Ectodermal cell (in vitro differentiated cells): ENCODE data around the gene PGAP6.
"Not testable (repeated sequence)": the region's sequence is repeated elsewhere in the genome, so short reads cannot be mapped to it uniquely, and the experiment has no call there.

Experiments used
- H3K27ac ChIP-seq: 2 replicates; pipeline ENCODE4 v1.7.0; 2013; ENCODE audit warnings: mild to moderate bottlenecking, low read depth, low read length; ENCODE audit not compliant: insufficient read depth, poor library complexity, severe bottlenecking
- H3K27me3 ChIP-seq: 2 replicates; pipeline ENCODE4 v1.7.0; 2013; ENCODE audit warnings: mild to moderate bottlenecking, low read length; ENCODE audit not compliant: insufficient read depth, control insufficient read depth, poor library complexity, severe bottlenecking
- H3K36me3 ChIP-seq: one replicate; pipeline ENCODE4 v1.7.0; 2013; ENCODE audit warnings: low read length; ENCODE audit not compliant: control insufficient read depth, insufficient read depth
- H3K4me1 ChIP-seq: one replicate; pipeline ENCODE4 v1.7.0; 2013; ENCODE audit warnings: low read length; ENCODE audit not compliant: control insufficient read depth, insufficient read depth
- H3K4me3 ChIP-seq: 2 replicates; pipeline ENCODE4 v1.7.0; 2013; ENCODE audit warnings: low read depth, low read length, control low read depth; ENCODE audit not compliant: insufficient read depth
- H3K9me3 ChIP-seq: 2 replicates; pipeline ENCODE4 v1.7.0; 2013; ENCODE audit warnings: mild to moderate bottlenecking, low read length, moderate library complexity; ENCODE audit not compliant: control insufficient read depth
- WGBS, 2 experiments: methylation state at CpG; one replicate each; pipeline ENCODE4 v1.1.7; 2013; ENCODE audit warnings: missing lambda C conversion rate in 2 of 2; 5-methylcytosine and 5-hydroxymethylcytosine counted together

The PGAP6 gene

DNA sequence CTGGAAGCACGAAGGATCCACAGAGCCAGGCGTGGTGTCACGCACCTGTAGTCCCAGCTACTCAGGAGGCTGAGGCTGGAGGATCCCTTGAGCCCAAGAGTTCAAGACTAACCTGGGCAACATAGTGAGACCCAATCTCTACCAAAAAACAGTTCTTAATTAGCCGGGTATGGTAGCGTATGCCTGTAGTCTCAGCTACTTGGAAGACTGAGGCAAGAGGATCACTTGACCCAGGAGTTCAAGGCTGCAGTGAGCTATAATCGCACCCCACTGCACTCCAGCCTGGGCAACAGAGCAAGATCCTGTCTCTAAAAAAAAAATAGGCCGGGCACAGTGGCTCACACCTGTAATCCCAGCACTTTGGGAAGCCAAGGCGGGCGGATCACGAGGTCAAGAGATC lies 33.3 kb downstream of the PGAP6 start:
- H3K27me3 ChIP-seq, H3K9me3 ChIP-seq, H3K27ac ChIP-seq, H3K4me3 ChIP-seq, H3K36me3 ChIP-seq, H3K4me1 ChIP-seq: not testable (repeated sequence)
- WGBS, 2 experiments, result 95% methylated on average over 8 to 9 of the region's 10 CpGs

DNA sequence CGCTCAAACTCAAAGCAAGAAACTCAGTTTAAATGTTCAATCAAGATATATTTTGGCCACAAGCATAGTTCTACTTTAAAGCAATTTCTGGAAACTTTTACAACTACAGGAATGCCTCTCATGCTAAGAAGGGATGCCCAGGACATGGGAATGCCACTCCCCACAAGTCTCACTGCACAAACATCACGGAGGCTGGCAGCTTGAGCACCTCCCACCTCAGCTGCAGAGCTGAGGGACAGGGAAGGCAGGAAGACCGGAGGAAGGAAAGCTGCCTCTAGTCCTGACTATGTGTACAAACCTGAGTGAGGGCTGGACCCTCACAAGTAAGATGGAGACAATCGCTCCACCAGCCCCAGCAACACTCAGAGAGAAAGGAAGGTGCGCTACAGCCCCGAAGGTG lies 34.6 kb downstream of the PGAP6 start:
- Histone ChIP-seq H3K27ac (no peak overlapping the region), H3K4me1 (no peaks in the 10 kb centered on the region), H3K36me3 (peaks cover 8% of the 10 kb centered on the region), H3K27me3 (no peaks in the 10 kb centered on the region), H3K4me3 (no peak overlapping the region), H3K9me3 (no peaks in the 10 kb centered on the region)
- 91 to 94% methylated on average over 6 of the region's 6 CpGs for WGBS, 2 experiments

DNA sequence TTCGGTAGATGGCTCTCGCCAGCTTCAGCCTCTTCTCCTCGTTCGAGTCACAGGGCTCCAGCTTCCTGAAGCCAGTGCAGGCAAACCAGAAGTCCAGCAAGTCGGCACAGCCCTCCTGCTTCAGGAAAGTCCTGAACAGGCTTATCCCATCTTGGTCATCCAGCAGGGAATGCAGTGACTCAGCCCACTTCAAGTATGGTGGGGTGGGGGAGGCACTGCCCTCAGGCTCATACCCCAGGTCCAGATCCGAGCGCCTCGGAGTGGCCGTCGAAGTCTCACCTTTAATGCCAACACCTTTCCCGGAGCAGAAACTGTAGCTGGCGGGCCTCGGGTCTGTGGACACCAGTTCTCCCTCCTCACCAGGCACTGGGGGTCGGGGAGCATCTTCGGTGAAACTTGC lies 35.2 kb downstream of the PGAP6 start:
- Histone ChIP-seq H3K27ac (no peak overlapping the region), H3K4me1 (no peaks in the 10 kb centered on the region), H3K4me3 (no peak overlapping the region), H3K36me3 (peaks cover 8% of the 10 kb centered on the region), H3K9me3 (no peaks in the 10 kb centered on the region), H3K27me3 (no peaks in the 10 kb centered on the region)
- 95 to 96% methylated on average over 15 of the region's 15 CpGs for WGBS, 2 experiments

DNA sequence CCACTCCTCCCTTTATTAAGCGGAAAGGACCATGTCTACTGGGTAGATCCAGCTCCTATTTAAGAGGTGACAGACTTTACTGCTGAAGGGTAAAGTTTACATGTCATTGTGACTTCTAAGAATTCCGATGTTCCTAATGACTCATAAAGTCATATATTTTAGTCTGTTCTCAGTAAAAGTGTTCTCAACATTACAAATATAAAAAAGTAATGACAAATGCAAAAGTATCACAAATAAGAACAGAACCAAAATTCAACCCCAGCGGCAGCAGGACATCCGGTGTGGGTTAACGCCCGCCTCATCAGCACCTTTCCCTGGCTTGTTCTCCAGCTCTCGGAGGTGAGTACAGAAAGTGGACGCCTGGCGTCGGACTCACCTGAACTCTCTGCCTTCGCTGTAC lies 36.0 kb downstream of the PGAP6 start:
- H3K27ac ChIP-seq, result no peak overlapping the region
- peaks cover 8% of the 10 kb centered on the region for H3K36me3 ChIP-seq

DNA sequence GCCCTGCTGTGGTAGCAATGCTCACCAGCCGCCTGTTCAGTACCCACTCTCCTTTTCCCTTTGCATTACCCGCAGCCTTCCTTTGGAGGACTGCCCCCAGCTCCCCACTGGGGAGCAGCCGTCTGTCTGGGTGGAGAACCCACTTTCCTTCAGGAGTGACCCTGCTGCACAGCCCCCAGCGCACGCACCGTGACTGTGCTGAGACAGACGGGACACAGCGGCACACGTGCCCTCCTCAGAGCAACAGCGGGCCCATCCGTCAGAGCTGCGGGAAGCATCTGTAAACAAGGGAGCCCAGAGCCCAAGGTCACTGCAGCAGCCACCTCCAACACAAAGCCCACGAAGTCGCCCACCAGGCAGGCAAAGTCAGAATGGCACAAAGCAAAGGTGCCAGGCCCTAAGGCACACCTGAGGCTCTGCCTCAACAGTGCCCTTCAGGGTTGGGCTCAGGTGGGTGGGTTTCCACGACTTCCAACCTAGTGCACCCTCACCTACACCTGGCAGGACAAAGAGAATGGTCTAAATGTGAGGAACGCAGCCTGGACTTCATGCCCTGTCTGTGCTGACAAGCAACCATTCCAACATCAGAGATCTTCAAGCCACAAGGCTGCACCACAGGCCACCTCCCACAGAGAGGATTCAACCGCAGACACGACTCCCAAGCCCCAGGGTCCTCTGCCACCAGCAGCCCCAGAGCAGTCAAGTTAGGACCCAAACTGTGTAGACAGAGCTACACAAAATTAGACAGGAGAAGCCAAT lies 39.1 kb downstream of the PGAP6 start:
- no peak overlapping the region for H3K4me3 ChIP-seq
- peaks cover 8% of the 10 kb centered on the region for H3K36me3 ChIP-seq
- H3K27ac ChIP-seq, result no peak overlapping the region

More for the DNA sequence above, 36.0 kb downstream of the PGAP6 start:
- H3K27me3 ChIP-seq, result no peaks in the 10 kb centered on the region
- WGBS, 2 experiments, result 94 to 96% methylated on average over 11 of the region's 11 CpGs
- H3K4me1 ChIP-seq, result no peaks in the 10 kb centered on the region
- no peaks in the 10 kb centered on the region for H3K9me3 ChIP-seq
- no peak overlapping the region for H3K4me3 ChIP-seq

DNA sequence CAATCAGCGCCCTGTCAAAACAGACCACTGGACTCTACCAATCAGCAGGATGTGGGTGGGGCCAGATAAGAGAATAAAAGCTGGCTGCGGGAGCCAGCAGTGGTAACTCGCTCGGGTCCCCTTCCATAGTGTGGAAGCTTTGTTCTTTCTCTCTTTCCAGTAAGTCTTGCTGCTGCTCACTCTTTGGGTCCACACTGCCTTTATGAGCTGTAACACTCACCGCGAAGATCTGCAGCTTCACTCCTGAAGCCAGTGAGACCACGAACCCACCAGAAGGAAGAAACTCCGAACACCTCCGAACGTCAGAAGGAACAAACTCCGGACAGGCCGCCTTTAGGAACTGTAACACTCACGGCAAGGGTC lies 39.8 kb downstream of the PGAP6 start:
- WGBS, 2 experiments, result 92 to 93% methylated on average over 12 of the region's 13 CpGs
- not testable (repeated sequence) for H3K9me3 ChIP-seq, H3K36me3 ChIP-seq, H3K4me3 ChIP-seq, H3K4me1 ChIP-seq, H3K27me3 ChIP-seq, H3K27ac ChIP-seq

More for the DNA sequence above, 39.1 kb downstream of the PGAP6 start:
- Histone ChIP-seq H3K27me3 (no peaks in the 10 kb centered on the region), H3K9me3 (no peaks in the 10 kb centered on the region), H3K4me1 (no peaks in the 10 kb centered on the region)
- WGBS, 2 experiments, result 91 to 92% methylated on average over 18 of the region's 18 CpGs

DNA sequence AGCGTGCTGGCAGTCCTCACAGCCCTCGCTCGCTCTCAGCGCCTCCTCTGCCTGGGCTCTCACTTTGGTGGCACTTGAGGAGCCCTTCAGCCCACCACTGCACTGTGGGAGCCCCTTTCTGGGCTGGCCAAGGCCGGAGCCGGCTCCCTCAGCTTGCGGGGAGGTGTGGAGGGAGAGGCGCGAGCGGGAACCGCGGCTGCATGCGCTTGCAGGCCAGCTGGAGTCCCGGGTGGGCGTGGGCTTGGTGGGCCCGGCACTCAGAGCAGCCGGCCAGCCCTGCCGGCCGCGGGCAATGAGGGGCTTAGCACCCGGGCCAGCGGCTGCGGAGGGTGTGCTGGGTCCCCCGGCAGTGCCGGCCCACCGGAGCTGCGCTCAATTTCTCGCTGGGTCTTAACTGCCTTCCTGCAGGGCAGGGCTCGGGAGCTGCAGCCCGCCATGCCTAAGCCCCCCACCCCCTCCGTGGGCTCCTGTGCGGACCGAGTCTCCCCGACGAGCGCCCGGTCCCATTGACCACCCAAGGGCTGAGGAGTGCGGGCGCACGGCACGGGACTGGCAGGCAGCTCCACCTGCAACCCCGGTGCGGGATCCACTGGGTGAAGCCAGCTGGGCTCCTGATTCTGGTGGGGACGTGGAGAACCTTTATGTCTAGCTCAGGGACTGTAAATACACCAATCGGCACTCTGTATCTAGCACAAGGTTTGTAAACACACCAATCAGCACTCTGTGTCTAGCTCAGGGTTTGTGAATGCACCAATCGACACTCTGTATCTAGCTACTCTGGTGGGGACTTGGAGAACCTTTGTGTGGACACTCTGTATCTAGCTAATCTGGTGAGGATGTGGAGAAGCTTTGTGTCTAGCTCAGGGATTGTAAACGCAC lies 40.4 kb downstream of the PGAP6 start:
- not testable (repeated sequence) for H3K4me3 ChIP-seq, H3K9me3 ChIP-seq, H3K4me1 ChIP-seq, H3K27me3 ChIP-seq, H3K27ac ChIP-seq, H3K36me3 ChIP-seq
- WGBS, 2 experiments, result 95 to 97% methylated on average over 45 of the region's 47 CpGs

DNA sequence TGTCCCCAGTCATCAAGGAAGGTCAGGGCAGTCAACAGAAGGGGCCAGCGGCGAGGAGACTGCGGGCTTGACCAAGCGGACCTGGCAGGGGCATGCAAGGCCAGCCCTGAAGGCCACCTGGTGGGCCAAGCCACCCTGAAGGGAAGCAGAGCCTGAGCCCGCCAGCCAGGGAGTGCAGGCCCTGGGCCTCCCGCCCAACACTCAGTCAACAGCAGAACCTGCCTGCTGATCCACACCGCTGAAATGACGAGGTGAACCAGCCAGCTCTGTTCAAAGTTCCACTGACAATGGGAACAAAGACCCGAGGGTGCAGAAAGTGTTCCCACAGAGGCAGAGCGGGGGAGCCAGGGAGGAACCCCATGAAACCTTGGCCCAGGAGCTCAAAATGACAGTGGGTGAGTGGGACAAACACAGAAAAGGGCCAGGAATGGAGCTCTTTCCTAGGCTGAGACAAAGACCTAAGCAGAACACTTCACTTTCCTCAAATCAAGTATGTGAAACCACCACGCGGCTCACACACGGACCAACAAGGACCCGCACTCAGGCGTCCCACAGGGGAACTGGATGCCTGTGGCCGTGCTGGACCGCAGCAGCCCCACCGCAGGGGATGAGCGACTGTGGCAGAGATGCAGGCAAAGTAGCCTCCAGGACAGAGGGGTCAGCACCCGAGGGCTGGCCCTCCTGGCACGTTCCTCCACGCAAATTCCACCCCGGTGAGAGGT lies 41.2 kb downstream of the PGAP6 start:
- Histone ChIP-seq H3K9me3 (no peaks in the 10 kb centered on the region), H3K36me3 (peaks cover 3% of the 10 kb centered on the region), H3K4me1 (no peaks in the 10 kb centered on the region), H3K27me3 (no peaks in the 10 kb centered on the region), H3K27ac (no peak overlapping the region), H3K4me3 (no peak overlapping the region)
- 94 to 95% methylated on average over 23 of the region's 23 CpGs for WGBS, 2 experiments

DNA sequence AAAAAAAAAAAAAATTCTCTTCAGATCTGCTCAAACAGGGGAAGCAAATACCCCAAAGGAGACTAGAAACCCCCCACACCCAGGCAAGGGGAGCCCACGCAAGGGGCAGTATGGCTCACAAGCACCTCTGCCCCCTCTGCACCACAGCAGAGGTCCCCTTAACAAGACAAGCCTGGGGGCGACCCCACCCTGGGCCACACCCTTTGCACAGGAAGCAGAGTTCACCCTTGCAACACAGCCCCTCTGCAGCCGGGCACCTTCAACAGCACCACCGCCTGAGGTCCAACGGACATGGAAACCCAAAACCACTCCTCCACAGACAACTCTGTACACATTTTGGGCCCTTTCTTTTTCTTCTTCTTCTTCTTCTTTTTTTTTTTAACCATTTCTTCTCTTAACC lies 42.1 kb downstream of the PGAP6 start:
- H3K9me3 ChIP-seq, result no peaks in the 10 kb centered on the region

DNA sequence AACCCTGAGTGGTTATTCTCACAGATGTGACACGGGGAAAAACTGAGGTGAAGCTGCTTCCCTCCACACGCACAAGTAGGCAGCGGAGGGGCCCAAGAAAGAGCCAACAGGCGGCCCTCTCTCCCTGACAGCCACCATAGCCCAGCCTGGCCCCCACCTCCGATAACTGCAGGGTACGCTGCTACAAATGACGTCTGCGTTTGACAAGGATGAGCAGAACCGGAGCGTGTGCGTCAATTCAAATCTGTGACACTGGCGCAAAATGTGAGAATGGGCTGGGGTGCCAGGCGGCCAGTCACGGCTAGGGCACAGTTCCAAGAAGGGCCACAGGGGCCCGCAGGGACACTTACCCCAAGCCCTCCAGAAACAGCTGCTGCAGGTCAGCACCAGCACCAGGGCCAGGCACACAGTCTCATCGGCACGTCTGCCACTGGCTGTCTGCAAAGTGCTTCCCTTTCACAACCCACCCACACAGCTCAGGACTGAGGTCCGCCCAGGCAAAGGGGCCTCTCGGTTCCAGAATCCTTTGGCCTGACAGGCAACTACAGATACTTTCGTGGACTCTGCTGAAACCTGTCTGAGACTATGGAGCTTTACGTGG lies 43.7 kb downstream of the PGAP6 start:
- 91 to 92% methylated on average over 21 of the region's 21 CpGs for WGBS, 2 experiments
- no peak overlapping the region for H3K4me3 ChIP-seq
- H3K36me3 ChIP-seq, result no peaks in the 10 kb centered on the region
- H3K27ac ChIP-seq, result no peak overlapping the region
- H3K4me1 ChIP-seq, result no peaks in the 10 kb centered on the region
- H3K9me3 ChIP-seq, result no peaks in the 10 kb centered on the region
- H3K27me3 ChIP-seq, result no peaks in the 10 kb centered on the region

More for the DNA sequence above, 42.1 kb downstream of the PGAP6 start:
- no peak overlapping the region for H3K27ac ChIP-seq
- H3K36me3 ChIP-seq, result peaks cover 3% of the 10 kb centered on the region
- 94 to 95% methylated on average over 5 of the region's 5 CpGs for WGBS, 2 experiments
- H3K27me3 ChIP-seq, result no peaks in the 10 kb centered on the region
- H3K4me1 ChIP-seq, result no peaks in the 10 kb centered on the region
- no peak overlapping the region for H3K4me3 ChIP-seq
